ENCODE measurements around the gene NCBP2L.

NCBP2L gene

DNA sequence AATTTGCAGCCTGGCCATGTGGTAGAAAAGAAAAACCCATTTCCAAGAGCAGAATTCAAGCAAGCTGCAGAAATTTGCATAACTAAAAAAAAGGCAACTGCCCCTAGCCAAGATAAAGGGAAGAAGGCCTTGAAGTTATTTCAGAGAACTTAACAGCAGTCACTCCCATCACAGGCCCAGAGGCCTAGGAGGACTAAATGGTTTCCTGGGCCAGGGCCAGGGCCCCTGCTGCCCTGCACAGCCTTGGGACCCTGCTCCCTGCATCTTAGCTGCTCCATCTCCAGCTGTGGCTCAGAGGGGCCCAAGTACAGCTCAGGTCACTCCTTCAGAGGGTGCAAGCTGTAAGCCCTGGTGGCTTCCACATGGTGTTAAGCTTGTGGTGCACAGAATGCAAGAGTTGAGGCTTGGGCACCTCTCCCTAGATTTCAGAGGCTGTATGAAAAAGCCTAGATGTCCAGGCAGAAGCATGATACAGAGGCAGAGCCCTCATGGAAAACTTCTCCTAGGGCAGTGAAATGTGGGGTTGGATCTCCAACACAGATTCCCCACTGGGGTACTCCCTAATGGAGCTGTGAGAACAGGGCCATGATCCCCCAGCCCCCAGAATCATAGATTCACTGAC, 41.5 kb downstream of the NCBP2L start:
- DNase-seq: no peak

GRCh38 chrX:107823042-107823441, 45.5 kb downstream of the NCBP2L start:
- no peak for DNase-seq

GRCh38 chrX:107823456-107823855, 45.9 kb downstream of the NCBP2L start:
- DNase-seq: no peak

- peak; percentile 41 to 67 for DNase-seq
Observed at GRCh38 chrX:107825698-107826237, 48.2 kb downstream of the NCBP2L start, which contains the start of gene MID2. MID2 (plus strand) TSS chrX:107825866; CDS start chrX:107826427, 561 bp downstream.

DNA sequence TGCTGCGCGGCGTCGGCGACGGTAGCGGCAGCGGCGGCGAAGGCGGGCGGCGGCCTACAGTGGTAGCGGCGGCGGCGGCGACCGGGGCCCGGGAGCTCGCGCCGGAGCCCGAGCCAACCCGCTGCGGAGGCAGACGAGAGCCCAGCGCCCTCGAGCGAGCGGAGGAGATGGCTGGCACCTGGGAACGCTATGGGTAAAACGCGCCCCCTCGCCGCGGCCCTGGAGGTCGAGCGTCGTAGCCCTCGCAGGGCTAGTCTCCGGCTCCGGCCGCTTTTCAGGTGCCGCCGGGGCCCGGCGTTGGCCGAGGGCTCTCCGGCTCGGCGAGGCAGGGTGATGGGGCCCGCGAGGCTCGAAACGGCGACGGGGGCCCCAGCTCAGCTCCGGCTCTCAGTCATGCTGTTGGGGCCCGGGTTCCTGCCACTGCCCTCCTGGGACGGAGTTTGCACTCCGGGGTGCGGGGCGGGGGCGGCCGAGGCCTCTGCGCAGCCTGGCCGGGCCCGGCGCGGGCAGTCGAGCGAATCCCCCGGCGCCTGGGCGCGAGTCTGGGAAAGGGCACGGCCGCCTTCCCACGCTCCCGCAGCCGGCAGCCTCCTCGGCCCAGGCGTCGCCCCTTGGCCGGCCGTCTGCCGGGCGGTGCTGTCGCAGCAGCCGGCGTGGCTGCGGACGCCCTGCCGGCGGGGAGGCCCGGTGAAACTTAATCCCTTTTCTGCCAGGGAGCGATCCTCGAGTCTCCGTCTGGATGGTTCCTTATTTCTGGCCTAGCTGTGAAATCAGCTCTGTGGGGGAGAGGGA, 48.9 kb downstream of the NCBP2L start:
- DNase-seq: peak in 1 of 2 experiments; percentile 75

GRCh38 chrX:107827030-107827831, 49.7 kb downstream of the NCBP2L start:
- DNase-seq: no peak

- DNase-seq: no peak
Observed at GRCh38 chrX:107827852-107828251, 50.3 kb downstream of the NCBP2L start.

DNA sequence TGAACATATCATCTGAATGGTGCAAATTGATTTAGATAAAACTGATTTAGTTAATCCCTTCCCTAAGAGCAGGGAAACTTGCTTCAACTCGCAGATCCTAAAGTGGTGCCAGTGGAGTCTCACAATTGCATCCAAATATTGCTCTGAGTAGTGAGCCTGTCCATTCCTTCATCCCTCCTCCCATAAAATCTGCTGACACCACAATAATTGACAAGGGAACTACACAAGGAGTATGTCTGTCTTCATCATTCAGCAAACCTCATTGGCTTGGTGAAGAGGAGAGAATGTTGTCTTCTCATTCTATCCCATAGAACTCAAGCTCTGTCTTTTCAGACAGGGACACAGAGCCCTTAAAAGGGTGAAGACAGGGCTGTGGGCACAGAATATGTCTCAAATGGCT, 52.3 kb downstream of the NCBP2L start:
- no peak for DNase-seq

- DNase-seq: peak; percentile 20 to 27
Observed at GRCh38 chrX:107831071-107831730, 53.7 kb downstream of the NCBP2L start.

- no peak for DNase-seq
Observed at GRCh38 chrX:107834275-107835201, 57.0 kb downstream of the NCBP2L start.

DNA sequence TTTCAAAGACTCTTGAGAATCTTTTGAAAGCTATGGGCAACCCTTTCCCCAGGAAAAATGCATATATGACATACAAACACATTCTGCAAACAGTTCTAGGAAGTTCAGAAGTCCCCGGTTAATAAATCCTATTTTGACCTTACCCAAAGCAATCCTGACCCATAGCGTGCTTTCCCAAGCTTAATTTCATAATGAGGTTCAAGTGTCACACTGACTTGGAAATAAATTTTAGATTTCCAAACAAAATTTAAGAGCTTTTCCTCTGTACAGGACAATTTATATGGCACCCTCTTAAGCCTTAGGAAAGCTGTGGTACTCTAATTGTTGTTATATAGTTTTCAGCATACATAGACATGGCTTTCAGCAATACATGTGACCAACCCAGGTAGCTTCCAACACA, 59.4 kb downstream of the NCBP2L start:
- no peak for DNase-seq

- DNase-seq: no peak
Observed at GRCh38 chrX:107840971-107841370, 63.4 kb downstream of the NCBP2L start.

DNA sequence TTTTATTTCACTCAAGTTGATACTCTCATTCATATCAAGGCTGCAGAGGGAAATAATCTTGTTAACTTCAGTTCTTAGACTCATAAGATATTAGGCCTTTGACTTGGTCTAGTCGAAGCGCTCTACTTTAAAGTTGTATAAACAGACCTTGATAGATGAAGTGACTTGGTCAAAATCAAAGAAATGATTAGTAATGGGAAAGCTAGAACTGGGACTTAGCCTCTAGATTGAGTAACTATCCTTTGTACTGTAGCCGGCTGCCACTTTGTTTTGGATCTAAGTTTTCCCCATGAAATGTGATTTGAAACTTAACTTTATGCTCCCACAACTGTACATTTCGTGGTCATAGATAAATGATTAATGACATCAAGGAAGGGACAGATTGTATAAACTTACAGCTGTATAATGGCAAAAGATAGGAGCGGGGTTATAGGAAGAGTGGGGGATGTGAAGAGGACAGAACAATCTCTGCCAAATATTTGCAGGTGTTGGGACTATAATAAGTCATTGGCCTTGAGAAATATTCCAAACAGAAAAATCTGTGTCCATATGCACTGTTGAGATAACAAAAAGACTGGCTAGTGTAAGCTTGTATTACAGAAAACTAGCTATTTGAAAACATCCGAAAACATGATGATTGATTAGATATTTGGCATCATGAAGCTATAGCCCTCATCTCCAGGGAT, 65.3 kb downstream of the NCBP2L start:
- no peak for DNase-seq
